MM.1S (cell line): ENCODE measurements around the gene DUS2.

Experiments used
- DNase-seq: peaks from one replicate; pipeline ENCODE4 v3.0.0-alpha.2; 2015
- H2AFZ ChIP-seq: fragments of 300-600 bp; sonication (generic); 2 replicates; pipeline ENCODE4 v1.6.0; 2016; ENCODE audit warnings: antibody characterized with exemption, low read length
- H3F3A ChIP-seq: fragments of 300-600 bp; sonication (generic); 2 replicates; pipeline ENCODE4 v1.6.1; 2016; ENCODE audit warnings: mild to moderate bottlenecking, antibody characterized with exemption, low read length, moderate library complexity, mixed read lengths; ENCODE audit not compliant: insufficient read depth
- H3K27ac ChIP-seq: fragments of 300-600 bp; sonication (generic); 2 replicates; pipeline ENCODE4 v1.5.1; 2016; ENCODE audit warnings: mild to moderate bottlenecking, low read length
- H3K27me3 ChIP-seq: fragments of 300-600 bp; sonication (generic); replicated peaks from 2 replicates; pipeline ENCODE4 v1.6.0; 2016; ENCODE audit warnings: low read length; ENCODE audit not compliant: insufficient read depth
- H3K36me3 ChIP-seq: fragments of 300-600 bp; sonication (generic); replicated peaks from 2 replicates; pipeline ENCODE4 v1.6.1; 2016; ENCODE audit warnings: mild to moderate bottlenecking, low read length, mixed read lengths; ENCODE audit not compliant: insufficient read depth
- H3K4me1 ChIP-seq: fragments of 300-600 bp; sonication (generic); 2 replicates; pipeline ENCODE4 v1.6.1; 2016; ENCODE audit warnings: low read length, mixed read lengths
- H3K4me2 ChIP-seq: fragments of 300-600 bp; sonication (generic); 2 replicates; pipeline ENCODE4 v1.6.0; 2016; ENCODE audit warnings: low read depth, low read length
- H3K4me3 ChIP-seq: fragments of 300-600 bp; sonication (generic); 2 replicates; pipeline ENCODE4 v1.5.1; 2016; ENCODE audit warnings: low read length, mixed read lengths
- H3K79me2 ChIP-seq: fragments of 300-600 bp; sonication (generic); 2 replicates; pipeline ENCODE4 v1.6.1; 2016; ENCODE audit warnings: mixed run types, low read length, mixed read lengths
- H3K9ac ChIP-seq: fragments of 300-600 bp; sonication (generic); 2 replicates; pipeline ENCODE4 v1.6.1; 2016; ENCODE audit warnings: low read length, mixed read lengths
- H3K9me2 ChIP-seq: fragments of 300-600 bp; sonication (generic); replicated peaks from 2 replicates; pipeline ENCODE4 v1.6.1; 2016; ENCODE audit warnings: mild to moderate bottlenecking, low read length, mixed read lengths; ENCODE audit not compliant: insufficient read depth
- H3K9me3 ChIP-seq: fragments of 300-600 bp; sonication (generic); replicated peaks from 2 replicates; pipeline ENCODE4 v1.6.1; 2016; ENCODE audit warnings: mild to moderate bottlenecking, low read length, mixed read lengths; ENCODE audit not compliant: insufficient read depth
- H4K20me1 ChIP-seq: fragments of 300-600 bp; sonication (generic); 2 replicates; pipeline ENCODE4 v1.6.1; 2016; ENCODE audit warnings: mild to moderate bottlenecking, low read length, moderate library complexity, mixed read lengths; ENCODE audit not compliant: insufficient read depth
- EZH2 ChIP-seq: fragments of 300-600 bp; sonication (generic); optimal IDR thresholded peaks from 2 replicates; pipeline ENCODE3; 2017; ENCODE audit warnings: low read depth, mild to moderate bottlenecking, antibody characterized with exemption, low read length, mixed read lengths
- EZH2phosphoT487 ChIP-seq: fragments of 300-600 bp; sonication (generic); IDR thresholded peaks from 2 replicates; pipeline ENCODE4 v1.6.1; 2018; ENCODE audit warnings: antibody characterized with exemption, low read length
- TF ChIP-seq, protein P1 (sequence below): fragments of 300-600 bp; sonication (generic); IDR thresholded peaks from 2 replicates; pipeline ENCODE4 v1.5.1; 2016; ENCODE audit warnings: antibody characterized with exemption, low read length, mixed read lengths

DUS2 gene

DNA sequence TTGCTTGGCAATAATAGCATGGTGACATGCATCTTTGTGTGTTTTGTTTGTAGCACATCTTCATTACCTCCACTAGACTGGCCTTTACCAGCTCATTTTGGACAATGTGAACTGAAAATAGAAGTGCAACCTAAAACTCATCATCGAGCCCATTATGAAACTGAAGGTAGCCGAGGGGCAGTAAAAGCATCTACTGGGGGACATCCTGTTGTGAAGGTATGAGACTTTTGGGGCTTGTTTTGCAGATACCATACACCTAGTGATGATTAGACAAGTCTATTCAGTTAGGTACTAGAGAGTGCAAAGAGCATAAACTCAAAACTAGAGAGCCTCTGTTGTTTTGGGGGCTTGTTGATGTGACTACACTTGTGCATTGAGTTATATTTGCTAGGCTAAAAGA lies 103.3 kb downstream of the DUS2 start:
- H3K4me2 ChIP-seq = peak overlapping the region; percentile 32; the same call in 1 of the 2 replicates
- H4K20me1 ChIP-seq = no peaks in the 10 kb centered on the region
- peak overlapping the region; percentile 18; the same call in 1 of the 2 replicates for H3K27ac ChIP-seq
- peaks cover 9% of the 10 kb centered on the region; the same call in 1 of the 2 replicates for H3F3A ChIP-seq
- no peak overlapping the region for H2AFZ ChIP-seq
- H3K27me3 ChIP-seq = no peaks in the 10 kb centered on the region
- no peaks in the 10 kb centered on the region for H3K36me3 ChIP-seq
- DNase-seq = peak; percentile 66
- no peak for TF ChIP-seq EZH2
- TF ChIP-seq EZH2phosphoT487 = no peak
- TF ChIP-seq, protein P1, sequence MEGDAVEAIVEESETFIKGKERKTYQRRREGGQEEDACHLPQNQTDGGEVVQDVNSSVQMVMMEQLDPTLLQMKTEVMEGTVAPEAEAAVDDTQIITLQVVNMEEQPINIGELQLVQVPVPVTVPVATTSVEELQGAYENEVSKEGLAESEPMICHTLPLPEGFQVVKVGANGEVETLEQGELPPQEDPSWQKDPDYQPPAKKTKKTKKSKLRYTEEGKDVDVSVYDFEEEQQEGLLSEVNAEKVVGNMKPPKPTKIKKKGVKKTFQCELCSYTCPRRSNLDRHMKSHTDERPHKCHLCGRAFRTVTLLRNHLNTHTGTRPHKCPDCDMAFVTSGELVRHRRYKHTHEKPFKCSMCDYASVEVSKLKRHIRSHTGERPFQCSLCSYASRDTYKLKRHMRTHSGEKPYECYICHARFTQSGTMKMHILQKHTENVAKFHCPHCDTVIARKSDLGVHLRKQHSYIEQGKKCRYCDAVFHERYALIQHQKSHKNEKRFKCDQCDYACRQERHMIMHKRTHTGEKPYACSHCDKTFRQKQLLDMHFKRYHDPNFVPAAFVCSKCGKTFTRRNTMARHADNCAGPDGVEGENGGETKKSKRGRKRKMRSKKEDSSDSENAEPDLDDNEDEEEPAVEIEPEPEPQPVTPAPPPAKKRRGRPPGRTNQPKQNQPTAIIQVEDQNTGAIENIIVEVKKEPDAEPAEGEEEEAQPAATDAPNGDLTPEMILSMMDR = no peak
- peaks cover 13% of the 10 kb centered on the region for H3K4me1 ChIP-seq
- H3K9ac ChIP-seq = no peak overlapping the region
- H3K9me3 ChIP-seq = no peaks in the 10 kb centered on the region
- H3K79me2 ChIP-seq = peaks cover 58% of the 10 kb centered on the region
- no peaks in the 10 kb centered on the region for H3K9me2 ChIP-seq
- H3K4me3 ChIP-seq = no peak overlapping the region

DNA sequence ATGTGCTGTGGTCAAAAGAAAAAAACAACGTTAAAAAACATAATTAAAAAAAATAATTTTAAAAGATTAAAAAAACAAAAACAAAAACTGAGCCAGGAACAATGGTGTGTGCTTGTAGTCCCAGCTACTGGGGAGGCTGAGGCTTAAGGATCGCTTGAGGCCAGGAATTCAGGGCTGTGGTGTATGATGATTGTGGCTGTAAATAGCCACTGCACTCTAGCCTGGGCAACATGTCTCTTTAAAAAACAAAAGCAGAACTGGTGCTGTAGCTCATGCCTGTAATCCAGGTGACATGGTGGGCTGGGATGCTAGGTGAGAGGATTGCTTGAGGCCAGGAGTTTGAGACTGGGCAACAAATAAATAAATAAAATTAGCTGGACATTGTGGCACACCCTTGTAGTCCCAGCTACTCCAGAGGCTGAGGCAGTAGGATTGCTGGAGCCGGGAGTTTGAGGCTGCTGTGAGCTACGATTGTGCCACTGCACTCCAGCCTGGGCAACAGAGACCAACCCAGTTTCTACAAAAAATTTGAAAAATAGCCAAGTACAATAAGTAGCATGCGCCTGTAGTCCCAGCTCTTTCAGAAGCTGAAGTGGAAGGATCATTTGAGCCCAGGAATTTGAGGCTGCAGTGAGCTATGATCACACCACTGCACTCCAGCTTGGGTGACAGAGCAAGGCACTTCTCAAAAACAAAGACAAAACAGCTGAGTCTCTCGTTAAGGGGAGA lies 105.7 kb downstream of the DUS2 start:
- Histone ChIP-seq H3K36me3 (no peaks in the 10 kb centered on the region), H3K27ac (no peak overlapping the region), H3F3A (peaks cover 9% of the 10 kb centered on the region; the same call in 1 of the 2 replicates)

More for the DNA sequence above, 105.7 kb downstream of the DUS2 start:
- Histone ChIP-seq H3K9me3 (no peaks in the 10 kb centered on the region), H3K9me2 (no peaks in the 10 kb centered on the region), H3K4me1 (peaks cover 13% of the 10 kb centered on the region), H4K20me1 (no peaks in the 10 kb centered on the region), H3K4me3 (no peak overlapping the region), H2AFZ (no peak overlapping the region), H3K9ac (no peak overlapping the region), H3K27me3 (no peaks in the 10 kb centered on the region), H3K79me2 (peaks cover 49% of the 10 kb centered on the region), H3K4me2 (no peak overlapping the region)
- no peak for DNase-seq
- TF ChIP-seq, protein P1 = no peak
- TF ChIP-seq EZH2 (no peak), EZH2phosphoT487 (no peak)
